HepG2 (cell line): Measurements from ENCODE around the gene ATP5F1E. TPM values are rescaled to one million over a fixed set of nuclear protein-coding genes. Genes with fewer than 3 reads are reported as not detected.
A peak's percentile ranks its signal among the peaks of the same experiment; 100 is the strongest.

Experiments
- ADNP ChIP-seq: sonication (generic); formaldehyde crosslinking; IDR thresholded peaks from 2 replicates; pipeline ENCODE4 v1.4.0; 2020; ENCODE audit warnings: missing genetic modification reagents
- CBX5 ChIP-seq: sonication (generic); formaldehyde crosslinking; IDR thresholded peaks from 2 replicates; pipeline ENCODE4 v1.4.0; 2020; ENCODE audit warnings: missing genetic modification reagents, borderline replicate concordance
- DBP ChIP-seq: sonication (generic); formaldehyde crosslinking; IDR thresholded peaks from 2 replicates; pipeline ENCODE4 v1.4.0; 2020; ENCODE audit warnings: missing genetic modification reagents; ENCODE audit errors: not compliant biosample characterization
- EP300 ChIP-seq, 3 experiments: sonication (generic) in 1 of 3; formaldehyde crosslinking in 1 of 3; IDR thresholded peaks; 2 replicates each; pipeline versions ENCODE4 v1.5.1 to v1.6.1; 2011 to 2020; ENCODE audit warnings: low read depth in 2 of 3, low read length in 2 of 3, borderline replicate concordance in 1 of 3, improper control_type of control experiment in 1 of 3, mild to moderate bottlenecking in 1 of 3, missing genetic modification reagents in 1 of 3, moderate library complexity in 1 of 3
- HMG20B ChIP-seq: conservative IDR thresholded peaks from 2 replicates; pipeline ENCODE4 v1.6.1; 2016; ENCODE audit warnings: missing genetic modification reagents, missing compliant biosample characterization
- HNRNPL ChIP-seq: fragments of 200-400 bp; formaldehyde crosslinking; IDR thresholded peaks from 2 replicates; pipeline ENCODE4 v1.6.1; 2017; ENCODE audit warnings: mild to moderate bottlenecking, low read depth, low read length
- KAT2B ChIP-seq: fragments of 150-350 bp; IDR thresholded peaks from 2 replicates; pipeline ENCODE4 v1.6.1; 2014; ENCODE audit warnings: low read depth, low read length, borderline replicate concordance
- KDM2A ChIP-seq: sonication (generic); formaldehyde crosslinking; IDR thresholded peaks from 2 replicates; pipeline ENCODE4 v1.4.0; 2020; ENCODE audit warnings: low read depth, missing genetic modification reagents, borderline replicate concordance
- MAFK ChIP-seq, 2 experiments: IDR thresholded peaks in 1 of 2; conservative IDR thresholded peaks in 1 of 2; 2 replicates each; pipeline ENCODE4 v1.6.1; 2011; ENCODE audit warnings: improper control_type of control experiment in 2 of 2, low read length in 2 of 2
- MED1 ChIP-seq: sonication (generic); formaldehyde crosslinking; IDR thresholded peaks from 2 replicates; pipeline ENCODE4 v1.4.0; 2020; ENCODE audit warnings: missing genetic modification reagents
- MEIS2 ChIP-seq: sonication (generic); formaldehyde crosslinking; IDR thresholded peaks from 2 replicates; pipeline ENCODE4 v1.9.0; 2021; ENCODE audit warnings: mild to moderate bottlenecking, missing genetic modification reagents
- MIXL1 ChIP-seq: IDR thresholded peaks from 2 replicates; pipeline ENCODE4 v1.6.1; 2016
- NKX3-1 ChIP-seq: sonication (generic); formaldehyde crosslinking; IDR thresholded peaks from 2 replicates; pipeline ENCODE4 v1.5.0; 2020; ENCODE audit warnings: missing genetic modification reagents
- NRL ChIP-seq: sonication (generic); formaldehyde crosslinking; IDR thresholded peaks from 2 replicates; pipeline ENCODE4 v1.5.0; 2020; ENCODE audit warnings: missing genetic modification reagents, mild to moderate bottlenecking, moderate library complexity, borderline replicate concordance
- PATZ1 ChIP-seq: sonication (generic); formaldehyde crosslinking; IDR thresholded peaks from 2 replicates; pipeline ENCODE4 v1.4.0; 2020; ENCODE audit warnings: missing genetic modification reagents
- PCBP2 ChIP-seq: fragments of 200-400 bp; formaldehyde crosslinking; optimal IDR thresholded peaks from 2 replicates; pipeline ENCODE3; 2018; ENCODE audit warnings: low read length, low read depth; ENCODE audit not compliant: poor library complexity, severe bottlenecking
- PPARG ChIP-seq: conservative IDR thresholded peaks from 2 replicates; pipeline ENCODE4 v1.6.1; 2016; ENCODE audit warnings: missing biosample characterization, missing genetic modification reagents
- RBFOX2 ChIP-seq: fragments of 200-400 bp; formaldehyde crosslinking; IDR thresholded peaks from 2 replicates; pipeline ENCODE4 v1.6.1; 2017; ENCODE audit warnings: low read depth, mild to moderate bottlenecking, low read length
- TCF7 ChIP-seq: sonication (generic); IDR thresholded peaks from 2 replicates; pipeline ENCODE4 v1.6.1; 2016; ENCODE audit warnings: antibody characterized with exemption, low read depth
- ZNF136 ChIP-seq: sonication (generic); formaldehyde crosslinking; IDR thresholded peaks from 2 replicates; pipeline ENCODE4 v1.8.1; 2022; ENCODE audit warnings: low read depth, mild to moderate bottlenecking, moderate library complexity, missing genetic modification reagents
- ZNF331 ChIP-seq: sonication (generic); formaldehyde crosslinking; IDR thresholded peaks from 2 replicates; pipeline ENCODE4 v1.4.0; 2020; ENCODE audit warnings: missing genetic modification reagents
- ZNF362 ChIP-seq: sonication (generic); formaldehyde crosslinking; IDR thresholded peaks from 2 replicates; pipeline ENCODE4 v1.4.0; 2020; ENCODE audit warnings: missing genetic modification reagents, mild to moderate bottlenecking, borderline replicate concordance
- ZNF713 ChIP-seq: sonication (generic); formaldehyde crosslinking; IDR thresholded peaks from 2 replicates; pipeline ENCODE4 v1.4.0; 2020; ENCODE audit warnings: mild to moderate bottlenecking, missing genetic modification reagents
- ZNF839 ChIP-seq: sonication (generic); formaldehyde crosslinking; IDR thresholded peaks from 2 replicates; pipeline ENCODE4 v1.4.0; 2020; ENCODE audit warnings: missing genetic modification reagents, mild to moderate bottlenecking, borderline replicate concordance
- polyA plus RNA-seq, 8 experiments: library from polyadenylated mRNA; depleted of rRNA in 3 of 8; stranded (reverse) in 7 of 8; unstranded in 1 of 8; fragments of >200 nt; fragmentation: Illumina TruSeq in 4 of 8; extraction: Trizol in 4 of 8; gene quantifications; 2 replicates each; pipeline versions ENCODE4 v1.2.1 to v1.2.3, GENCODE V29; 2011 to 2016; ENCODE audit warnings: low read depth in 4 of 8, missing spikeins in 1 of 8, mixed read lengths in 1 of 8; ENCODE audit not compliant: insufficient read depth in 1 of 8
- total RNA-seq, 5 experiments: library from RNA; depleted of rRNA; stranded (reverse); fragments of >200 nt; fragmentation: Illumina TruSeq; extraction: Trizol; gene quantifications; 2 replicates each; pipeline ENCODE4 v1.2.3, GENCODE V29; 2016; ENCODE audit warnings: low read depth in 1 of 5

Gene ATP5F1E
- total and polyA plus RNA-seq, 2 of the 13 experiments (the other 11 are each of a cell fraction or from before 2014, with no cell fraction given): 121 to 134 TPM

GRCh38 chr20:58980711-58981627 is 51.2 kb downstream of the ATP5F1E start, which contains the start of gene NELFCD (continued):
- 0 out of 2 replicates have a peak, but pooled peaks have one; percentile 41 for TF ChIP-seq HNRNPL
- TF ChIP-seq PCBP2: no peak
- peak; percentile 91 for TF ChIP-seq TCF7
- peak; percentile 37; the same call in 1 of the 2 replicates for TF ChIP-seq ZNF362
- TF ChIP-seq PATZ1 (CRISPR knock-in tag): peak; percentile 85
- TF ChIP-seq MAFK (conservative IDR thresholded peaks at IDR 0.05 in 1 of 2, IDR thresholded peaks at IDR 0.05 in 1 of 2; ENCODE audit: low read length in 2 of 2): no peak
- 0 out of 2 replicates have a peak, but pooled peaks have one; percentile 33 for TF ChIP-seq ADNP
- TF ChIP-seq KDM2A: peak; percentile 72; the same call in 1 of the 2 replicates
- TF ChIP-seq HMG20B: 0 out of 2 replicates have a peak, but pooled peaks have one; percentile 26
- TF ChIP-seq EP300 (IDR thresholded peaks at IDR 0.05; ENCODE audit: low read depth in 2 of 2, low read length in 2 of 2): 0 out of 4 replicates have a peak, but pooled peaks of 1 of the 2 experiments have one; percentile 21
- no peak for TF ChIP-seq EP300 (CRISPR knock-in tag; IDR thresholded peaks at IDR 0.05; ENCODE audit: borderline replicate concordance)
- peak; percentile 64 for TF ChIP-seq NKX3-1
- TF ChIP-seq PPARG (CRISPR knock-in tag): peak; percentile 78
- TF ChIP-seq CBX5 (CRISPR knock-in tag): no peak
- no peak for TF ChIP-seq ZNF713 (CRISPR knock-in tag)
- TF ChIP-seq ZNF331: peak; percentile 79
- TF ChIP-seq ZNF136 (CRISPR knock-in tag): 0 out of 2 replicates have a peak, but pooled peaks have one; percentile 53
- TF ChIP-seq MEIS2 (CRISPR knock-in tag): 0 out of 2 replicates have a peak, but pooled peaks have one; percentile 52
- peak; percentile 61 for TF ChIP-seq NRL (CRISPR knock-in tag)
- peak; percentile 91 for TF ChIP-seq RBFOX2
- no peak for TF ChIP-seq ZNF839 (CRISPR knock-in tag)
- no peak for TF ChIP-seq KAT2B
- TF ChIP-seq DBP: no peak
- TF ChIP-seq MED1 (CRISPR knock-in tag): peak; percentile 84
- 0 out of 2 replicates have a peak, but pooled peaks have one; percentile 47 for TF ChIP-seq MIXL1 (CRISPR knock-in tag)
